ENCODE measurements around the gene BEST1. TPM values are rescaled to one million over a fixed set of nuclear protein-coding genes. Genes with fewer than 3 reads are reported as not detected.

BEST1 gene
- total and polyA plus RNA-seq, 2 donors (not counting 3 experiments of a cell fraction or from before 2014, with no cell fraction given): 0.04 TPM; not detected in 1

DNA sequence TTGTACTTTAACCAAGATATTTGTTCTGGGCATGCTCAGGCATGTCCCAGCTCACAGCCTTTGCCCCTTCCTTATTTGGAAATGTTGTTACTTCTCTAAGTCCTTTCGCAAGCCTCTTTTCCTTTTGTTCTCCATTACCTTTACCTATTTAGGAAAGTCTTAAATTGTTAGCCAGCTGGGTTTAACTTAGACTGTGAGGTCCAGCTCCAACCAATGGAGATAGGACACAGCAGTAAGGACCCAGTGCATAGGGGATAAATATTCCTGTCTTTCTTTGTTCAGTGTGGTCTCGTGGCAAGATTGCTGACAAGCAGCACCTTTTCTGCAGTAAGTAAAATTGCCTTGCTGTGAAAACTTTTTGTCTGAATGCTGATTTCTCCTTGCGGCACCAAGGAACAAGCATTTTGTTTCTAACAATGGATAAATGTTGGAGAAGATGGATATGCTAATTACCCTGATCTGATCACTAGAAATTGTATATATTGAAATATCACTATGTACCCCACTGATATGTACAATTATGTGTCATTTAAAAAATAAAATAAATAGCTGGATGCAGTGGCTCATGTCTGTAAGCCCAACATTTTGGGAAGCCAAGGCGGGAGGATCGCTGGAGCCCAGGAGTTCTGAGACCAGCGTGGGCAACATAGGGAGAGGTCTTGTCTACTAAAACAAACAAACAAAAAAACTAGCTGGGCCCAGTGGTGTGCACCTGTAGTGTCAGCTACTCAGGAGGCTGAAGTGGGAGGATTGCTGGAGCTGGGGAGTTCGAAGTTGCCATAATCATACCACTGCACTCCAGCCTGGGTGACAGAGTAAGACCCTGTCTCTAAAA, 49.2 kb downstream of the BEST1 start:
- Histone ChIP-seq H3K36me3 (ENCODE audit: control insufficient read depth in 2 of 2, extremely low read depth in 1 of 2, insufficient read depth in 2 of 2, low read length in 2 of 2) (no peaks in the 10 kb centered on the region), H3K9me1 (replicated peaks; ENCODE audit: control insufficient read depth, extremely low read depth, insufficient read depth, low read length) (no peaks in the 10 kb centered on the region), H4K20me1 (replicated peaks; ENCODE audit: control insufficient read depth, extremely low read depth, insufficient read depth, low read length) (no peaks in the 10 kb centered on the region), H3K27me3 (ENCODE audit: control insufficient read depth in 2 of 2, insufficient read depth in 2 of 2, low read length in 2 of 2) (no peaks in the 10 kb centered on the region), H2AFZ (ENCODE audit: low read depth, low read length) (no peak overlapping the region), H3K9ac (replicated peaks; ENCODE audit: extremely low read depth, insufficient read depth, low read length) (no peak overlapping the region), H3K4me1 (ENCODE audit: control insufficient read depth, extremely low read depth, insufficient read depth, low read length) (peaks cover under 1% of the 10 kb centered on the region), H3K79me2 (ENCODE audit: control insufficient read depth, insufficient read depth, low read length) (no peaks in the 10 kb centered on the region), H3K4me2 (ENCODE audit: insufficient read depth, low read length) (no peak overlapping the region), H3K27ac (ENCODE audit: insufficient read depth, low read depth, low read length) (no peak overlapping the region), H3K4me3 (replicated peaks in 1 of 3; ENCODE audit: insufficient read depth in 1 of 3, low read depth in 1 of 3, low read length in 3 of 3) (no peak overlapping the region), H3K9me3 (replicated peaks; ENCODE audit: control insufficient read depth, insufficient read depth, low read length) (no peaks in the 10 kb centered on the region)
- no peak for DNase-seq (ENCODE audit: low read depth, low spot score)
- CTCF ChIA-PET: no interaction called here
- FAIRE-seq: no peak
- dilution Hi-C loops (cut with MboI; ENCODE audit: extremely low pct_ligation_motif_present, low sequenced_read_pairs) (no loop called here), intact Hi-C loops (cut with micrococcal nuclease) (no loop called here)
- no TSS peak for BruUV-seq (replicated peaks)
- POLR2A ChIA-PET: interaction anchor here (0.7 kb wide), 1 partner anchor 219 kb away, joined by 5 read pairs; no protein-coding TSS in a partner anchor
- TF ChIP-seq, protein P1, sequence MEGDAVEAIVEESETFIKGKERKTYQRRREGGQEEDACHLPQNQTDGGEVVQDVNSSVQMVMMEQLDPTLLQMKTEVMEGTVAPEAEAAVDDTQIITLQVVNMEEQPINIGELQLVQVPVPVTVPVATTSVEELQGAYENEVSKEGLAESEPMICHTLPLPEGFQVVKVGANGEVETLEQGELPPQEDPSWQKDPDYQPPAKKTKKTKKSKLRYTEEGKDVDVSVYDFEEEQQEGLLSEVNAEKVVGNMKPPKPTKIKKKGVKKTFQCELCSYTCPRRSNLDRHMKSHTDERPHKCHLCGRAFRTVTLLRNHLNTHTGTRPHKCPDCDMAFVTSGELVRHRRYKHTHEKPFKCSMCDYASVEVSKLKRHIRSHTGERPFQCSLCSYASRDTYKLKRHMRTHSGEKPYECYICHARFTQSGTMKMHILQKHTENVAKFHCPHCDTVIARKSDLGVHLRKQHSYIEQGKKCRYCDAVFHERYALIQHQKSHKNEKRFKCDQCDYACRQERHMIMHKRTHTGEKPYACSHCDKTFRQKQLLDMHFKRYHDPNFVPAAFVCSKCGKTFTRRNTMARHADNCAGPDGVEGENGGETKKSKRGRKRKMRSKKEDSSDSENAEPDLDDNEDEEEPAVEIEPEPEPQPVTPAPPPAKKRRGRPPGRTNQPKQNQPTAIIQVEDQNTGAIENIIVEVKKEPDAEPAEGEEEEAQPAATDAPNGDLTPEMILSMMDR (IDR thresholded peaks at IDR 0.05; ENCODE audit: extremely low read depth in 1 of 2, insufficient read depth in 1 of 2, low read depth in 1 of 2, low read length in 2 of 2): no peak
- TF ChIP-seq FOS (IDR thresholded peaks at IDR 0.05; ENCODE audit: borderline replicate concordance, insufficient read depth, low read length) (no peak), JUN (IDR thresholded peaks at IDR 0.05; ENCODE audit: borderline replicate concordance, insufficient read depth, insufficient read length, low read depth) (no peak), MYC (IDR thresholded peaks at IDR 0.05; ENCODE audit: low read depth, low read length) (no peak), POLR2AphosphoS5 (IDR thresholded peaks at IDR 0.05; ENCODE audit: insufficient read depth, low read depth, low read length) (no peak), POLR2A (IDR thresholded peaks at IDR 0.05; ENCODE audit: low read depth, low read length) (no peak), GATA2 (IDR thresholded peaks at IDR 0.05; ENCODE audit: insufficient read depth, insufficient read length, low read depth, low read length) (no peak), EZH2 (IDR thresholded peaks at IDR 0.05; ENCODE audit: borderline replicate concordance, low read depth, low read length, severe bottlenecking) (no peak)
- TF ChIP-seq, protein P2, sequence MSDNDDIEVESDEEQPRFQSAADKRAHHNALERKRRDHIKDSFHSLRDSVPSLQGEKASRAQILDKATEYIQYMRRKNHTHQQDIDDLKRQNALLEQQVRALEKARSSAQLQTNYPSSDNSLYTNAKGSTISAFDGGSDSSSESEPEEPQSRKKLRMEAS (IDR thresholded peaks at IDR 0.05; ENCODE audit: insufficient read depth, insufficient read length): no peak
